SK-N-SH treated with all-trans-retinoic acid at 6 μM for 48 hours (cell line): ENCODE measurements around the gene SULT1A2.

Experiments
- ARNTL ChIP-seq: fragments of 450-650 bp; formaldehyde crosslinking; IDR thresholded peaks from 2 replicates; pipeline ENCODE4 v1.5.0; 2020; ENCODE audit warnings: low read depth, mild to moderate bottlenecking, moderate library complexity, borderline replicate concordance
- BACH2 ChIP-seq: fragments of 250-450 bp; sonication (Bioruptor Pico); IDR thresholded peaks from 2 replicates; pipeline ENCODE4 v1.9.0; 2021; ENCODE audit warnings: mild to moderate bottlenecking, borderline replicate concordance
- CREB5 ChIP-seq: fragments of 250-450 bp; sonication (Bioruptor Pico); IDR thresholded peaks from 2 replicates; pipeline ENCODE4 v1.5.1; 2020; ENCODE audit warnings: low read depth, mild to moderate bottlenecking, moderate library complexity
- CSDC2 ChIP-seq: fragments of 250-450 bp; sonication (Bioruptor Pico); IDR thresholded peaks from 2 replicates; pipeline ENCODE4 v1.5.0; 2020; ENCODE audit warnings: mild to moderate bottlenecking, moderate library complexity
- CSRNP3 ChIP-seq: fragments of 250-450 bp; sonication (Bioruptor Pico); IDR thresholded peaks from 2 replicates; pipeline ENCODE4 v1.5.1; 2021; ENCODE audit warnings: mild to moderate bottlenecking, moderate library complexity
- PATZ1 ChIP-seq: fragments of 250-450 bp; sonication (Bioruptor Pico); IDR thresholded peaks from 2 replicates; pipeline ENCODE4 v1.8.0; 2020; ENCODE audit warnings: mild to moderate bottlenecking, moderate library complexity, borderline replicate concordance
- PPARA ChIP-seq: fragments of 250-450 bp; sonication (Bioruptor Pico); IDR thresholded peaks from 2 replicates; pipeline ENCODE4 v1.5.0; 2020; ENCODE audit warnings: mild to moderate bottlenecking, borderline replicate concordance
- RARB ChIP-seq: fragments of 250-450 bp; sonication (Bioruptor Pico); IDR thresholded peaks from 2 replicates; pipeline ENCODE4 v1.8.0; 2021; ENCODE audit warnings: mild to moderate bottlenecking, moderate library complexity
- TCF4 ChIP-seq: fragments of 250-450 bp; sonication (Bioruptor Pico); IDR thresholded peaks from 2 replicates; pipeline ENCODE4 v1.8.0; 2021; ENCODE audit warnings: mild to moderate bottlenecking, moderate library complexity, borderline replicate concordance
- TOX ChIP-seq: fragments of 250-450 bp; sonication (Bioruptor Pico); IDR thresholded peaks from 2 replicates; pipeline ENCODE4 v1.8.0; 2021; ENCODE audit warnings: mild to moderate bottlenecking, moderate library complexity, borderline replicate concordance
- ZC3H10 ChIP-seq: fragments of 250-450 bp; sonication (Bioruptor Pico); IDR thresholded peaks from 2 replicates; pipeline ENCODE4 v1.5.1; 2021; ENCODE audit warnings: mild to moderate bottlenecking, moderate library complexity
- ZFP3 ChIP-seq: fragments of 250-450 bp; sonication (Bioruptor Pico); IDR thresholded peaks from 2 replicates; pipeline ENCODE4 v1.5.0; 2020; ENCODE audit warnings: mild to moderate bottlenecking, moderate library complexity
- ZFP30 ChIP-seq: fragments of 450-650 bp; formaldehyde crosslinking; IDR thresholded peaks from 2 replicates; pipeline ENCODE4 v1.5.0; 2022; ENCODE audit warnings: mild to moderate bottlenecking, moderate library complexity
- ZNF70 ChIP-seq: fragments of 450-650 bp; formaldehyde crosslinking; IDR thresholded peaks from 2 replicates; pipeline ENCODE4 v1.5.0; 2020; ENCODE audit warnings: mild to moderate bottlenecking, moderate library complexity

- TF ChIP-seq BACH2 (CRISPR knock-in tag) (no peak), ZNF70 (CRISPR knock-in tag) (no peak), ZFP3 (CRISPR knock-in tag) (no peak), PATZ1 (CRISPR knock-in tag) (no peak), CSRNP3 (CRISPR knock-in tag) (no peak), ARNTL (no peak), CSDC2 (no peak), PPARA (no peak), RARB (CRISPR knock-in tag) (no peak), CREB5 (no peak), ZFP30 (CRISPR knock-in tag) (no peak), ZC3H10 (no peak), TOX (CRISPR knock-in tag) (no peak), TCF4 (no peak)
Observed at GRCh38 chr16:28589930-28590329, 6.9 kb downstream of the SULT1A2 start.
